GM18526 (cell line): ENCODE results near the gene SOX8.

ENCODE experiments used
- POLR2A ChIP-seq: IDR thresholded peaks from 3 replicates; pipeline ENCODE4 v1.6.1; 2011; ENCODE audit not compliant: insufficient read length; ENCODE audit errors: extremely low read depth

Gene SOX8

DNA sequence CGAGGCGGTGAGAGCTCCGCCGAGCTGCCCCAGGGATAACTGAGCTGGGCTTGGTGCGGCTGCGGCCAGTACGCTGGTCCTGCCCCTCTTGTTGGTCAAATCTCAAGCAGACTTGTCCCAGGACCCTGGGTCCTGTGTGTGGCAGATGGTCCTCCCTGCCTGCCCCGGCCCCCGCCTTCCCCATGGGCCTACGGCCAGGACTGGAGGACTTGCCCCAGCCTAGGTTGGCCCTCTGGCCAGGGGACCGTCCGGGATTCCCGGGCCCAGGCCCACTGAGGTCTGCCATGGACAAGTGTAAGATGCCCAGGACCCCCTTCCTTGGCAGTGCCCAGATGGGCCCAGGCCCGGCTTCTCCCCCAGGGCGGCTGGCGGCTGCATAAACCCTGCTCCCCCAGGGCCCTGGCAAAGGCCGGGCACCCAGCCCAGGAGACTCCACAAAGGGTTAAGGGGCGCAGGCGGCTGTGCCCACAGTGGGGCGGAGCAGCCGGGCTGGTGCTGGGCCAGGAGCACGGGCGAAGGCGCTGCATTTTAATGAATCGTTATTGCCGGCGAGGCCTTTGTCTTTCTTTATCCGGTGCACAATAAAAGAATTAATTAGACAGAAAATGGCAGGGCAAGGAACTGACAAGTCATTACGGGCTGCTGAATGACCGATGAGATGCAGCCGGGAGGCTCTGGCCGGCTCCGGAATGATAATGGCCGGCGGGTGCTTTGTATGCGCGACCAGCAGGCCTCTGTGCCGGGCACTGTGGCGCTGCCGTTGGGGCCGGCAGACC, 9.1 kb downstream of the SOX8 start:
- no peak for TF ChIP-seq POLR2A

DNA sequence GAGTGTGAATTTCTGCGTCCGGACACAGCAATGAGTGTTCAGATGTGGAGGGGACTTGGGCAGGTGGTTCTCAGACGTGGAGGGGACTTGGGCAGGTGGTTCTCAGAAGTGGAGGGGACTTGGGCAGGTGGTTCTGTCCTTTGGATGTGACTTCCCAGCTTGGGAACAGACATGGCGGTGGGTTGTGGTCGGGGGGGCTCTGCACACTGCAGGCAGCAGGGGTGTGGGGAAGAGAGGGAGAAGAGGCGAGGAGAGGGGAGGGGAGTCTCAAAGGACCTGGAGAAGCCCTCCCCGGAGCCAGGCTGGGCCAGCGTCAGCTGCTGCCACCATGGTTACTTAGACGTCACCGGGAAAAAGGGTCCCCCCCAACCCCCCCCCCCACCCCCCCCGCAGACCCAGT, 9.8 kb downstream of the SOX8 start:
- TF ChIP-seq POLR2A = no peak

DNA sequence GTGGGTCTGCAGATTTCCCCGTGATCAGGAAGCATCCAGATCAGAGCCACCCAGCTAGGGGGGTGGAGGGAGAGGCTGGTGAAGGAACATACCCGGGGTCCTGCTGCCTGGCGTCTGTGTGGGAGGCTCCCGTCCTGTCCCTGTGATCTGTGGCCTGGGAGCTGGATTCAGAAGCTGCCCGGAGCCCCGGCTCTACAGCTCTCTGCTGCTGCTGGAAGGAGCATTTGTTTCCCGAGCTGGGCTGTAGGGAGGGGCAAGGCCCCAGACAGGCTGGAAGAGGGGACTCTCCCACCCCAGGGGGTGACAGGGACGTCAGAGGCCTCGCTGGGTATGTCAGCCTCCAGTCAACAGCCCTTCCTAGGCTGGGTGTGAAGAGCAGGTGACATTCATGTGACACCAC, 10.2 kb downstream of the SOX8 start:
- no peak for TF ChIP-seq POLR2A

DNA sequence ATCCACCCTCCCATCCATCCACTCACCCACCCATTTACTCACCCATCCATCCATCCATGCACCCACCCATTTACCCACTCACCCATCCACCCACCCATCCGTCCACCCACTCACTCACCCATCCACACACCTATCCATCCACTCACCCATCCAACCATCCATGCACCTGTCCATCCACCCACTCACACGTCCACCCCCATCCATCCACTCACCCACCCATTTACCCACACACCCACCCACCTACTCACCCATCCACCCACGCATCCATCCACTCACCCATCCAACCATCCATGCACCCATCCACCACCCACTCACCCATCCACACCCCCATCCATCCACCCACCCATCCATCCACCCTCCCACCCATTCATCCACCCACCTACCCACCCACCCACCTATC, 12.2 kb downstream of the SOX8 start:
- no peak for TF ChIP-seq POLR2A

DNA sequence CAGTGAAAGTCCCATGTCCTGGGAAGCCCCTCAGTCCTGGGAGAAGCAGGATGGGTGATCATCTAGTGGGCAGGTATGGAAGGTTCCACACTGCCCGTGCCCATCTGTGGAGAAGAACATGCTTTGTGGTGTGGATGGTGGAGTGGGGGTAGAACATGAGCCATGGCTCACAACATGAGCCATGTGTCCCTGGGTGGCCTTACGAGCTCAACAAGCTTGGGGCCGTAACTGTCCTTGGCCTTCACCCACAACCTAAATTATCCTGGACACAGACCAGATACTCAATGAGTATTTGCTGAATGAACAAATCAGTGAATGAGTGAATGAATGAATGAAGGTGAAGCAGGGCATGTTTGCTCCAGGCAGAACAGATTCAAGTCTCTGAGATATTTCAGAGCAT, 13.5 kb downstream of the SOX8 start:
- TF ChIP-seq POLR2A = no peak

DNA sequence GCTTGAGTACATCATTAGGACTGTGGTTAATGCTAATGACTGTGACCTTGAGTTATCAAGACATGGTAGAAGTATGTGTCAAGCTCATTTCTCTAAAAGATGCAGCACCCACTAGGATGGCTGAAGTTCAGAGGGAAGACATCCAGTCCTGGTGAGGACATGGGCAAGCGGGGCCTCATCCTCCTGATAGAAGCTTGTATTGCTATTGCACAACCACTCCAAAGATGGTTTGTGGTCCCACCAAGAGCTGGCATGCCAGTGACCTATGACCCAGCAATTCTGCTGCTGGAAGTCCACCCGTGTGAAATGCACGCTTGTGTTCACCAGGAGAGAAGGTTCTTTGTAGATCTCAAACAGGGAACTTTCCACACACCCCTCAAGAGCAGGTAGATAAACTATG, 14.2 kb downstream of the SOX8 start:
- TF ChIP-seq POLR2A = no peak

DNA sequence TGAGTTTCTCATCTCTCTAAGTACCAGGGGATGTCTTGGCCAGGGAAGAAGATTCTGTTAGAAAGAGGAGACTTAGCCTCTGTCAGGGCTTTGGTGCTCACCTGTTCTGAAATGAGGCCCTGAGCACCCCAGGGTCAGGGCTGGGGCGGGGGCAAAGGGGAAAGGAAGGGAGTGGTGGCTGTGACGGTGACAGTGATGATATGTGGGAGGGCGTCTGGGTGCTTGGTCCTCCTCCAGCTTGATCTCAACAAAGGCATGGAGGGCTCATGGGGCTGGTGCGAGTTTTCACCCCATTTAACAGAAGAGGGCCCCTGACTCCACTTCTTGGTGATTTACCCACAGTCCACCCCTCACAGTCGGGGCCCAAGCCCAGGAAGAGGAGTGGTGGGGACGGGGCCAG, 15.1 kb downstream of the SOX8 start:
- no peak for TF ChIP-seq POLR2A

DNA sequence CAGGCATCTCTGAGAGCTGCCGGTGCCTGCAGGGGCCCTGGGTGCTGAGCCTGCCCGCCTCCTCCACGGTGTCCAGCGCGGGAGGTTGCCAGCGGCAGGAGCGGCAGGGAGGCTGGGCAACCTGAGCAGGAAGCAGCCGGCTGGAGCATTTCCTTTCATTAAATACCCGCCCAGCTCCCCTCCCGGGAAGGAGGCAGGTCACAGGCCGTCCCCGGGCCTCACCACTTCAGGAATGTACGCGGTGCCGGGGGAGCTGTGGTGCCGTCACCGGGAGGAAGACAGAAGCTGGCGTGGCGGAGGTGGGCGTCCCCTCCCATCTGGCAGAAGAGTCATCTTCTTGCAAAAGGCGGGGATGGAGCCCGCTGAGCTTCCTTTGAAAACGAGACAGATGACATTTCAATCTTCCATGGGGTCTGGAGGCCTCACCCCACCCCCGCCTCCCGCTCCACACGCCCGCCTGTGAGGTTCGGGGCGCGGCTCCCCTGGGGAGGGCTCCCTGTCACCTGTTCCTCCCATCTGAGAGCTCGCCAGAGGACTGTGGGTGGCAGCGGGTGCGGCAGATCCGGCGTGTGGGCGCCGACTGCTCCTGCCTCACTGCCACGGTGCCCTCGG, 16.0 kb downstream of the SOX8 start:
- no peak for TF ChIP-seq POLR2A

DNA sequence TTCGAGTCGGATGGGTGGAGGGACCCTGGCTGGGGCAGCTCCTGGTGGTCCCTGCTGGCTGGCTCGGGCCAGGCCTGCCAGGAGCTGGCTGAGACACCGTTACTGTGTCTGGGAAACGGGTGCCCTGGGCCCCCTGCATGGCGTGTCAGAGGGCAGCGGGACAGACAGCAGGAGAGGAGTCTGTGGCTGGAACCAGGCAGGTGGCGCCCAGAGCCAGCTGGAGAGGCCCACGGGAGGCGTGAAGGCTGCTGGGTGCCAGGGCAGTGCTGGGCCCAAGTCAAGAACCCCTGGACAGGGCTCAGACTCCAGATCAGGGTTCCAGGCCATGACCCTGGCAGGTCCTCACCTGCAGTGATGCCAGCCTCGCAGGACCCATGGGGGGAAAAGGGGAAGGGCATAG, 16.6 kb downstream of the SOX8 start:
- TF ChIP-seq POLR2A = no peak

DNA sequence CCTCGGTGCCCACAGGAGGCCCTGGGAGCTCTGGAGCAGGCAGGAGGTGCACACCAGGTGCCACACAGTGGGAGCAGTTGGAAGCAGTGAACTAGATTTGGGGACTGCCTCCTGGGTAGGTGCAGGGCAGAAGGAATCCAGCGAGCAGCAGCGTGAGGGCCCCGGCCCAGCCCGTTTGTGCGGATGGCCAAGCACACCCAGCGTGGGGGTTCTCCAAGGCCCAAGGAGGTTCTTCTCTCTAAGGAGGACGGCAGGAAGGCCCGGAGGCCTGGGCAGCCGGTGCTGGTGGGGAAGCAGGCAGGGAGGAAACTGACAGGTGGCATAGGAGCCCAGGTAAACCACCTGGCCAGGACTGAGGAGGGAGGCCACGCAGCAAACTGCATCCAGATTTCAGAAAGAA, 17.0 kb downstream of the SOX8 start:
- no peak for TF ChIP-seq POLR2A

DNA sequence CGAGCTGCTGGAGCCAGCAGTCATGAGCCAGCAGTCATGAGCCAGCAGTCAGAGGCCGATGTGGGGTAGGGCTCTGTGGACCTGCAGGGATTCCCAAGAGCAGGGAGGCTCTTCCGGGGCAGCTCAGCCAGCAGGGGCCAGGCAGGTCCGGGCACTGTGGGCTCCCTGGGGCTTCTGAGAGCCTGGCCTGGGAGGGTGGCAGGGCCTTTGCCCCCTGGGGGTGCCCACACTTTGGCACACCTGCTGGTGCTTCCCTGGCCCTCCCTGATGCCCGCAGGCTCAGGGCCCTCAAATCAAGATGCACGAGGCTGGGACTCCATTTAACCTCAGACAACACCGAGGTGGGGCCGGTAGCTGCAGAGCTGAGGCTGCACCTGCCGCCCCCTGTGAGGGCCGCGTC, 18.1 kb downstream of the SOX8 start:
- no peak for TF ChIP-seq POLR2A

DNA sequence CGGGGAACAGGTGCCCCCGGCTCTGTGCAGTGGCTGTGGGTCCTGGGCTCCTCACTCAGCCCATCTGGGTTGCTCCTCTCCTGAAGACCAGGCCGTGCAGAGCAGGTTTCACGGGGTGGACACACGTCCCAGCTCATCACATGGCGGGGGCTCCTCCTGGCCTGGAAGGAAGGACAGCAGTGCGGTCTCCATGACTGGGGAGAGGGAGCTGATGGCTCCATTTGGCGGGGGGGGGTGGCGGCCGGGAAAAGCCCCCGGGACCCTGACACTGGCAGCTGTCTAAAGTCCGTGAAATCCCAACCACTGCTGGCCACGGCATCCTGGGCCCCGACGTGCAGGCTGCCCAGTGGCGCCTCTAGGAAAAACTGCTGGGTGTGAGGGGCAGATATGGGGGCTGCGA, 19.0 kb downstream of the SOX8 start:
- no peak for TF ChIP-seq POLR2A

DNA sequence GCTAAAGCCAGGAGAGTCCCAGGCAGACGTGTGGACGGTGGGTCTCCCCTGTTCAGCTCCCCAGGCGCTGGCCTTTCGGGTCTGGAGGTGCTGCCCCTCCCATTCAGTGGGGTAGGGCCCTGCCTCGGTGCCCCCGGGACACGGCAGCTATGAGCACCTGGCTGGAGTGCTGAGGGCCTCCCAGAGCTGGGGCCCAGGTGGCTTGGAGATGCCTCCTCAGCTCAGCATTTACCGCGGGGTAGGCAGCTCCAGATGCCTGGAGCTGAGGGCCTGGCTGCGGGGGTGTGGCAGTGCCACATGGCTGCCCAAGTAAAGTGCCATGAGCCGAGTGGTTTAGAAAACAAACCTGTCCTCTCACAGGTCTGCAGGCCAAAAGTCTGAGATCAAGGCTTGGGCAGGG, 19.5 kb downstream of the SOX8 start:
- no peak for TF ChIP-seq POLR2A

DNA sequence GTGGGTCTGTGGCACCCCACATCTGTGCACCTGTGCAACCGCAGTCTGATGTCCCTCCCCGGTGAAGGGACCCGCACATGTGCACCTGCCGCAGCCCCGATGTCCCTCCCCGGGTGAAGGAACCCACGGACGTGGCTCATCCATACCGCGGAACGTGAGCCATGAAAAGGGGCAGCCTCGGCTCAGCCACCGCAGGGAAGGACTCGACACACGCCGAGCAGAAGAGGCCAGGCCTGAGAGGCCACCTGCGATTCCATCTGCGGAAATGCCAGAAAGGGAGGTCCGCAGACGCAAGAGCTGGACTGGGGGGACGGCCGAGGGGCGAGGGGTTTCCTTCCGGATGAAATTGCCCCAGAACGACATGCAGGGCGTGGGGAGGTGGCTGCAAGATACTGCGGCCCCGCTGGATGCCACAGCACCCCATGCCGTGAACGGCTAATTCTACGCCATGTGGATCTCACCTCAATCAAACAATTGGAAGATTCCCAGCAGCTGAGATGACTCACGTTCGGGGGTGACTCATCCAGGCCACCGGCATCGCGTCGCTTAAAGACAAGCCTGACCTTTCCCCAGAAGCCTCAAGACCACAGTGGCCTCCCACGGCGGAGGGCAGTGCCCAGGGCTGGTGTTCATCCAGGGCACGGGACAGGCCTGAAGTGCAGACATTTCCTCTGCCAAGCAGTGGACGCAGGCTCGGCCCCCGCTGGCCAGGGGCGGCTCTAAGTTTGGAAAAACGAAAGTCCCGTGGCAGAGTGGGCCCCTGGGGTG, 21.0 kb downstream of the SOX8 start:
- no peak for TF ChIP-seq POLR2A

DNA sequence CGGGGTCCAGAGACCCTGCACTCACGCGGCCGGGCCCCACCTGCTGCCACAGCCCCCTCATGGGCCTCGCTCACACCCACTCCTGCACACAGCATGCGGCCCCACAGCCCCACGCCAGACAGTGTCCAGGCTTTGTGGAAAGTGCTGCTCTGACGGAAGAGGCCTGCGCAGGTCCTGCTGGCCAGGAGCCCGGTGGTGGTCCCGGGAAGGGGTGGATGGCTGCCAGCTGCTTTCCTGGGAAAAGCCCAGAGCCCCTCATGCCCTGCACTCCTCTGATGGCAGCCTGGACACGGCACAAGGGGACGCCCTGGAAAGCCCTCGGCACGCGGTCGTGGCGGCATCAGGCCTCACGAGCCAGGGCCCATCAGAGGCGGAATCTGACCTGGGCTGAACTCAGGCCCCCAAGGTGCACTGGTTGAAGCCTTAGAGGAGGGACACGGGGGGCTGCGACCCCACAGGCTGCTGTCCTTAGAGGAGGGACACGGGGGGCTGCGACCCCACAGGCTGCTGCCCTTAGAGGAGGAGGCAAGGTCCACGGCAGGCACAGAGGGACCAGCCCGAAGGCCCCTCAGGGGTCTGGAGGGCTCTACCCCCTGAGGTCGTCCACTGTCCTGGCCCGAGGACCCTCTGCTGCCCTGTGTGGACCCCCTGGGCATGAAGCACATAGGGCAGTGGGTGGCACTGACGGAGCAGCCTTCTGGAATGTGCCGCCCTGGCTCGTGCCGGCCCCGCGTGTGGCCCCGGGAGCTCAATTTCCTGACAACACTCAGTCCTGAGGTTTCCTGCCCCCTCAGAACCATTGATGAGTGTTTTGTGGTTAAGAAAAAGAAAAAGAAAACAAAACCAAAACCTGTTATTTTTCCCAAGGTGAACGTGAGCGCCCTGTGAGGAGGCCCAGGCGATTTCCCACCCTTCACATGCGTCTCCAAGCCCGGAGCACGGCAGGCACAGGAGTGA, 22.1 kb downstream of the SOX8 start:
- TF ChIP-seq POLR2A = no peak
